ENCODE measurements around the gene YBX1. TPM values are rescaled to one million over a fixed set of nuclear protein-coding genes. Genes with fewer than 3 reads are reported as not detected.

The YBX1 gene
- total and polyA plus RNA-seq, 4 donors = 107 to 530 (median 204) TPM

DNA sequence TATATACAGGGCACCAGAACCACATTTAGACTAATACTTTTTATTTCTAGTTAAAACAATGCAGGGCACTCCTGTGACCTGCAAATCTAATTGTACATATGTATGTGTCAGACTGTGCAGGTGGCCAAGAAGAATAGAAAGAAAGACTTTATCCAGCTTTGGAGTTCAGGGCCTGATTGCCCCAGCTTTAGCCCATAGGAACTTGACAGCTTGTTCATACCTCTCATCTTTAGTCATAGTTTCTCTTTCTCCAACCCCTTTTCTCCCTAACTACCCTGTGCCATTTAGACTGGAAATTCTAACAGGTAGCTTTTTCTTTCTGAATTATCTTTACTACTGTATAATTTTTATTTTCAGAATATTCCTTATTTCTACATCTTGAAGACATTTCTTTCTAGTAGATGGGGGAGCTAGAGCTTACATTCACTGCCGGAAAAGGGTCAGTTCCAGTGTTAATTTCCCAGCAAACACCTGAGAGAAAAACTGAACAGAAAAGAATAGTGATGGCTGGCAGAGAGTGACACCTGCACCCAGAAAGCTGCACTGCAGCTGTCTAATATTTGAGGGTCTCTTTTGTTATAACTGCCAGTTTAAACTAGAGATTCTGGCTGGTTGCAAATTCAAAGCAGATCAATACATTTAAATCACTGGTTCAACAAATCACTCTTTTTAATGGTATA lies 8.4 kb downstream of the YBX1 start:
- Histone ChIP-seq H3K9ac (ENCODE audit: low read depth in 1 of 2, low read length in 2 of 2) (no peak overlapping the region), H3K4me3 (ENCODE audit: low read depth in 1 of 3, low read length in 3 of 3) (no peak overlapping the region), H3K9me3 (ENCODE audit: control insufficient read depth in 4 of 4, low read length in 3 of 4) (no peaks in the 10 kb centered on the region), H3K36me3 (ENCODE audit: control insufficient read depth in 4 of 4, insufficient read depth in 3 of 4, low read depth in 1 of 4, low read length in 3 of 4) (peaks cover 0 to 10% (median 7%) of the 10 kb centered on the region in 4 donors), H3K27ac (ENCODE audit: low read depth in 1 of 2, low read length in 2 of 2) (no peak overlapping the region), H3K27me3 (ENCODE audit: control insufficient read depth in 4 of 4, insufficient read depth in 4 of 4, low read length in 3 of 4) (no peaks in the 10 kb centered on the region), H3K4me1 (ENCODE audit: control insufficient read depth in 4 of 4, insufficient read depth in 4 of 4, low read length in 3 of 4) (peaks cover 9 to 32% (median 18%) of the 10 kb centered on the region in 4 donors)
- TF ChIP-seq SP1 (IDR thresholded peaks at IDR 0.05) (no peak), TAF1 (conservative IDR thresholded peaks at IDR 0.05) (no peak), RAD21 (IDR thresholded peaks at IDR 0.05) (peak in 1 of 2 donors; percentile 34)
- 91% methylated on average over 1 of the region's 1 CpG for WGBS
- no peak for DNase-seq (ENCODE audit: low spot score)

- Histone ChIP-seq H3K9me3 (ENCODE audit: control insufficient read depth in 4 of 4, low read length in 3 of 4) (no peaks in the 10 kb centered on the region), H3K27ac (ENCODE audit: low read depth in 1 of 2, low read length in 2 of 2) (no peak overlapping the region), H3K27me3 (ENCODE audit: control insufficient read depth in 4 of 4, insufficient read depth in 4 of 4, low read length in 3 of 4) (no peaks in the 10 kb centered on the region), H3K4me1 (ENCODE audit: control insufficient read depth in 4 of 4, insufficient read depth in 4 of 4, low read length in 3 of 4) (peaks cover 9 to 27% (median 18%) of the 10 kb centered on the region in 4 donors), H3K9ac (ENCODE audit: low read depth in 1 of 2, low read length in 2 of 2) (no peak overlapping the region), H3K4me3 (ENCODE audit: low read depth in 1 of 3, low read length in 3 of 3) (no peak overlapping the region), H3K36me3 (ENCODE audit: control insufficient read depth in 4 of 4, insufficient read depth in 3 of 4, low read depth in 1 of 4, low read length in 3 of 4) (peaks cover 0 to 12% (median 8%) of the 10 kb centered on the region in 4 donors)
- TF ChIP-seq YY1 (IDR thresholded peaks at IDR 0.05) = no peak
- TF ChIP-seq, protein P1, sequence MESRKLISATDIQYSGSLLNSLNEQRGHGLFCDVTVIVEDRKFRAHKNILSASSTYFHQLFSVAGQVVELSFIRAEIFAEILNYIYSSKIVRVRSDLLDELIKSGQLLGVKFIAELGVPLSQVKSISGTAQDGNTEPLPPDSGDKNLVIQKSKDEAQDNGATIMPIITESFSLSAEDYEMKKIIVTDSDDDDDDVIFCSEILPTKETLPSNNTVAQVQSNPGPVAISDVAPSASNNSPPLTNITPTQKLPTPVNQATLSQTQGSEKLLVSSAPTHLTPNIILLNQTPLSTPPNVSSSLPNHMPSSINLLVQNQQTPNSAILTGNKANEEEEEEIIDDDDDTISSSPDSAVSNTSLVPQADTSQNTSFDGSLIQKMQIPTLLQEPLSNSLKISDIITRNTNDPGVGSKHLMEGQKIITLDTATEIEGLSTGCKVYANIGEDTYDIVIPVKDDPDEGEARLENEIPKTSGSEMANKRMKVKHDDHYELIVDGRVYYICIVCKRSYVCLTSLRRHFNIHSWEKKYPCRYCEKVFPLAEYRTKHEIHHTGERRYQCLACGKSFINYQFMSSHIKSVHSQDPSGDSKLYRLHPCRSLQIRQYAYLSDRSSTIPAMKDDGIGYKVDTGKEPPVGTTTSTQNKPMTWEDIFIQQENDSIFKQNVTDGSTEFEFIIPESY (IDR thresholded peaks at IDR 0.05) = no peak
- TF ChIP-seq FOXA1 (IDR thresholded peaks at IDR 0.05) = no peak
- no peak for TF ChIP-seq RAD21 (IDR thresholded peaks at IDR 0.05)
- no peak for TF ChIP-seq JUND (IDR thresholded peaks at IDR 0.05)
- TF ChIP-seq, protein P2, sequence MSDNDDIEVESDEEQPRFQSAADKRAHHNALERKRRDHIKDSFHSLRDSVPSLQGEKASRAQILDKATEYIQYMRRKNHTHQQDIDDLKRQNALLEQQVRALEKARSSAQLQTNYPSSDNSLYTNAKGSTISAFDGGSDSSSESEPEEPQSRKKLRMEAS (IDR thresholded peaks at IDR 0.05) = no peak
- TF ChIP-seq, protein P3, sequence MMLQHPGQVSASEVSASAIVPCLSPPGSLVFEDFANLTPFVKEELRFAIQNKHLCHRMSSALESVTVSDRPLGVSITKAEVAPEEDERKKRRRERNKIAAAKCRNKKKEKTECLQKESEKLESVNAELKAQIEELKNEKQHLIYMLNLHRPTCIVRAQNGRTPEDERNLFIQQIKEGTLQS (IDR thresholded peaks at IDR 0.05) = no peak
- TF ChIP-seq REST (IDR thresholded peaks at IDR 0.05) = no peak
- TF ChIP-seq, protein P4, sequence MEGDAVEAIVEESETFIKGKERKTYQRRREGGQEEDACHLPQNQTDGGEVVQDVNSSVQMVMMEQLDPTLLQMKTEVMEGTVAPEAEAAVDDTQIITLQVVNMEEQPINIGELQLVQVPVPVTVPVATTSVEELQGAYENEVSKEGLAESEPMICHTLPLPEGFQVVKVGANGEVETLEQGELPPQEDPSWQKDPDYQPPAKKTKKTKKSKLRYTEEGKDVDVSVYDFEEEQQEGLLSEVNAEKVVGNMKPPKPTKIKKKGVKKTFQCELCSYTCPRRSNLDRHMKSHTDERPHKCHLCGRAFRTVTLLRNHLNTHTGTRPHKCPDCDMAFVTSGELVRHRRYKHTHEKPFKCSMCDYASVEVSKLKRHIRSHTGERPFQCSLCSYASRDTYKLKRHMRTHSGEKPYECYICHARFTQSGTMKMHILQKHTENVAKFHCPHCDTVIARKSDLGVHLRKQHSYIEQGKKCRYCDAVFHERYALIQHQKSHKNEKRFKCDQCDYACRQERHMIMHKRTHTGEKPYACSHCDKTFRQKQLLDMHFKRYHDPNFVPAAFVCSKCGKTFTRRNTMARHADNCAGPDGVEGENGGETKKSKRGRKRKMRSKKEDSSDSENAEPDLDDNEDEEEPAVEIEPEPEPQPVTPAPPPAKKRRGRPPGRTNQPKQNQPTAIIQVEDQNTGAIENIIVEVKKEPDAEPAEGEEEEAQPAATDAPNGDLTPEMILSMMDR (IDR thresholded peaks at IDR 0.05; ENCODE audit: low read depth, low read length, missing input control) = no peak
- TF ChIP-seq TAF1 (conservative IDR thresholded peaks at IDR 0.05) = no peak
- TF ChIP-seq RXRA (IDR thresholded peaks at IDR 0.05) = no peak
- TF ChIP-seq HNF4A (conservative IDR thresholded peaks at IDR 0.05) = no peak
- WGBS = 72% methylated on average over 4 of the region's 4 CpGs
- DNase-seq (ENCODE audit: low spot score) = no peak
Measured at GRCh38 chr1:42691157-42691498, 8.9 kb downstream of the YBX1 start.

All from liver (tissue), 9 donors.